A673 (cell line): ENCODE data around the gene HOXA6. TPM values are rescaled to one million over a fixed set of nuclear protein-coding genes. Genes with fewer than 3 reads are reported as not detected.

Experiments
- BruUV-seq: library from RNA; stranded (reverse); fragments of 400-500 nt; replicated peaks from 2 replicates; lab custom pipeline; 2021; lab: Mats Ljungman, UMichigan
- CTCF ChIA-PET: fragments of 300-600 bp; sonication (Branson Sonifier 250); formaldehyde crosslinking; loops from one replicate; lab custom pipeline; 2022; ENCODE audit warnings: antibody characterized with exemption; lab: Charles Lee
- POLR2A ChIA-PET: fragments of 300-600 bp; sonication (Branson Sonifier 250); formaldehyde crosslinking; loops from one replicate; lab custom pipeline; 2022; ENCODE audit warnings: antibody characterized with exemption; ENCODE audit not compliant: low non-redundant PET; lab: Charles Lee
- DNase-seq: peaks from one replicate; pipeline ENCODE4 v3.0.0-alpha.2; 2015; ENCODE audit warnings: low spot score
- H3K27ac ChIP-seq: fragments of 200-600 bp; sonication (generic); 2 replicates; pipeline ENCODE4 v1.5.1; 2016; ENCODE audit warnings: mixed run types, low read depth, mild to moderate bottlenecking, mixed read lengths, antibody characterized with exemption, low read length; ENCODE audit not compliant: poor library complexity, severe bottlenecking
- H3K27me3 ChIP-seq: fragments of 200-600 bp; sonication (generic); replicated peaks from 2 replicates; pipeline ENCODE4 v1.6.1; 2017; ENCODE audit warnings: mixed run types, low read depth, mild to moderate bottlenecking, mixed read lengths, antibody characterized with exemption, low read length; ENCODE audit not compliant: insufficient read depth, poor library complexity
- H3K36me3 ChIP-seq: fragments of 200-600 bp; sonication (generic); 2 replicates; pipeline ENCODE4 v1.6.1; 2016; ENCODE audit warnings: mixed run types, mild to moderate bottlenecking, mixed read lengths, antibody characterized with exemption, low read length; ENCODE audit not compliant: insufficient read depth, poor library complexity, severe bottlenecking
- H3K4me1 ChIP-seq: fragments of 200-600 bp; sonication (generic); 2 replicates; pipeline ENCODE4 v1.6.1; 2017; ENCODE audit warnings: mixed run types, mild to moderate bottlenecking, mixed read lengths, antibody characterized with exemption, low read length; ENCODE audit not compliant: insufficient read depth, poor library complexity, severe bottlenecking
- H3K4me3 ChIP-seq: fragments of 200-600 bp; sonication (generic); 2 replicates; pipeline ENCODE4 v1.5.1; 2016; ENCODE audit warnings: low read depth, mixed run types, mild to moderate bottlenecking, mixed read lengths, low read length; ENCODE audit not compliant: poor library complexity, severe bottlenecking
- H3K9me3 ChIP-seq: fragments of 200-600 bp; sonication (generic); 2 replicates; pipeline ENCODE4 v1.6.1; 2016; ENCODE audit warnings: mixed run types, low read depth, mild to moderate bottlenecking, mixed read lengths, antibody characterized with exemption, low read length; ENCODE audit not compliant: poor library complexity, severe bottlenecking
- CTCF ChIP-seq: fragments of 300-800, 200-600 bp; sonication (generic); conservative IDR thresholded peaks from 2 replicates; pipeline ENCODE4 v1.5.1; 2017; ENCODE audit warnings: low read depth, mild to moderate bottlenecking, antibody characterized with exemption, low read length, moderate library complexity, mixed read lengths
- EZH2 ChIP-seq: fragments of 200-600 bp; sonication (generic); IDR thresholded peaks from 2 replicates; pipeline ENCODE4 v1.6.1; 2017; ENCODE audit warnings: borderline replicate concordance, low read depth, mild to moderate bottlenecking, mixed read lengths, antibody characterized with exemption, low read length; ENCODE audit not compliant: poor library complexity, severe bottlenecking
- intact Hi-C: fragments of 100-400 bp; cut with micrococcal nuclease; formaldehyde crosslinking; loops from one replicate; pipeline ENCODE4 v1.10.0; 2022; ENCODE audit not compliant: unreplicated experiment
- total RNA-seq: library from RNA; stranded (reverse); gene quantifications from 2 replicates; pipeline ENCODE4 v1.2.3, GENCODE V29; 2021

Gene HOXA6
- total RNA-seq, 1 experiment from 2014 or later = not detected

- peaks cover 94% of the 10 kb centered on the region for H3K27me3 ChIP-seq
- intact Hi-C loops = no loop called here
- TF ChIP-seq CTCF = peak; percentile 88
- peak; percentile 77 for TF ChIP-seq EZH2
- ChIA-PET POLR2A (no interaction called here), CTCF (interaction anchor here (1.7 kb wide), 1 partner anchor 10 kb away, joined by 5 read pairs; no protein-coding TSS in a partner anchor)
- no peak overlapping the region for H3K27ac ChIP-seq
- DNase-seq = peak; percentile 81
- no TSS peak for BruUV-seq
- H3K36me3 ChIP-seq = no peaks in the 10 kb centered on the region
- no peaks in the 10 kb centered on the region for H3K9me3 ChIP-seq
- peak overlapping the region; percentile 26 for H3K4me3 ChIP-seq
- H3K4me1 ChIP-seq = peaks cover 9% of the 10 kb centered on the region
These were observed 3.2 kb upstream of the HOXA6 start for GRCh38 chr7:27150568-27151340.

DNA sequence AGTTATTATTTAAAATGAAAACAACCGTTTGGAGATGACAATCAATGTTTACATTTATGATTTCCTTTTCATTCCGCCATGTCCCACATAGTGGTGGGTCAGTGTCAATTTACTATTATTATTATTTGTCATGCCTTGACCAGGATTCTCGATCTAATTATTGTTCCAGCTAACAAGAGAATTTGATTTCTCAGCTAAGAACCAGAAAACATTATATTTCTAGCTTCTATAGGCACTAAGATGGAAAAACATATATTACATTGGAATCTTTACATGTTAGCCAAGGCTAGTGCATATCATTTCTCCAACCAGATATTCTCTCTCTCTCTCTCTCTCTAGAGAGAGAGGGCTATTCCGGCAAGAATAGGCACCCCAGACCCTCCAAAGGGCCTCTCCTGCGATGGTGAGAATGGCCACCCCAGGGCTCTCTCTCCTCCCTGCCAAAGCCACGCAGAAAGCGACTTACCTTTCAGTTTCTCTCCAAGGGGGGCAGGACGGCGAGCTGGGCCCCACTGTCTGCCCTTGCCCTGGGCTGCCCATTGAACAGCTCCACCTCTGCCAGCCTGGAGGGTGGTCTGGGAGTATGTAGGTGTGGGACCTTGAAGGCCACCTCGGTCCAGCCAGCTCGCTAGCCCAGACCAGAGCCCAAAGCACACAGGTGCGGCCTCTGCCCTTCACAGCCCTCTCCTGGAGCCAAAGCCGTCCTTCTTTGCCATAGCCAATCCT is 2.4 kb upstream of the HOXA6 start:
- H3K4me3 ChIP-seq = no peak overlapping the region
- H3K27ac ChIP-seq = no peak overlapping the region
- ChIA-PET POLR2A (no interaction called here), CTCF (interaction anchor here (0.6 to 1.7 kb wide), 3 partner anchors 11 to 783 kb away, joined by 4 to 5 read pairs (median 4); no protein-coding TSS in a partner anchor)
- BruUV-seq = no TSS peak
- intact Hi-C loops = no loop called here
- H3K27me3 ChIP-seq = peaks cover 94% of the 10 kb centered on the region
- H3K4me1 ChIP-seq = peaks cover 6% of the 10 kb centered on the region
- no peaks in the 10 kb centered on the region for H3K36me3 ChIP-seq
- no peak for DNase-seq
- TF ChIP-seq EZH2 (no peak), CTCF (no peak)
- no peaks in the 10 kb centered on the region for H3K9me3 ChIP-seq

DNA sequence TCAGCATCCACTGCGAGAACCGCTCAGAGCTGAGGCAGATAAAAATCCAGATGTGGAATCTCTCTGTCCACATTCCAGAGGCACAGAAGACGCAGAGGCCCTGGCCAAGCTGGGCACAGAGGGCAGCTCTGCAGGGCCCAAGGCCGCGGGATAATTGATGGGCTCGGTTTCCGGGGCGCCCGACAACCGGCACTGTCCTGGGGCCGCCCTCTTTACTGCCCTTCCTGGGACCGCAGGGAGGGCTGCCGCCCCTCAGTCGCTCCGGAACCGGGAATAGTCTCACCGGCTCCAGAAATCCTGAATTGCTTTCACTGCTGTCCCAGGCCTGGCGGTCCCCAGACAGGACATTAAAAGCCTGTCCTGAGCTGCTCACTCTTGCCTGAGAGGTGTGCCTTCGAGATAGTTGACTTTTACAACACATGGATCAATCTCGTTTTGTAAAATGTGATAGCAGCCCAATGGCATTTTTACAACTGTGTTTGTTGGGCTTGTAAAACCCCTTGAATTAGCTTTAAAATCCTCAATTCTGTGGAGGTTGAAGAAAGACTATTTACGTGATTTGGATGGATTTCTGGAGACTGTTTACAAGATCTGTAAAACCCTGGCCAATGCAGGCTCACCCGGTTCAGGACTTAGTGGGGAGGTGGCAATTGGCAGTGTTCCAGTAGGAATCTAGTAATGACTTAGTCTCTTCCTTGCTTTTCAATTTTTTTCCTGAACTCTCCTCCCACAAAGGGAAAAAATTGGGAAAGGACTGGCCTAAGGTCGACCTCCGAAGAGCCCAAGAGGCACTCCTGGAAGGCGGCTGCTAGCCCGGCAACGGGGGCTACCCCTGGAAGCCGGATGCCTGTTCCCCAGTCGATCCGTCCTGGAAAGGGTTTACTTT is 1.4 kb upstream of the HOXA6 start:
- H3K27ac ChIP-seq = no peak overlapping the region
- intact Hi-C loops = no loop called here
- peaks cover 94% of the 10 kb centered on the region for H3K27me3 ChIP-seq
- no peaks in the 10 kb centered on the region for H3K36me3 ChIP-seq
- TF ChIP-seq EZH2 (no peak), CTCF (no peak)
- H3K9me3 ChIP-seq = no peaks in the 10 kb centered on the region
- peaks cover 6% of the 10 kb centered on the region for H3K4me1 ChIP-seq
- BruUV-seq = no TSS peak
- no peak for DNase-seq
- ChIA-PET POLR2A (no interaction called here), CTCF (interaction anchor here (0.6 kb wide), 2 partner anchors 114 to 784 kb away, joined by 4 read pairs; no protein-coding TSS in a partner anchor)
- no peak overlapping the region for H3K4me3 ChIP-seq
